NB4 (cell line): ENCODE data around the gene ACSS3.

Experiments
- CTCF ChIP-seq: IDR thresholded peaks from one replicate; pipeline ENCODE4 v1.5.1; 2012; ENCODE audit warnings: low read depth, low read length
- MAX ChIP-seq: IDR thresholded peaks from 2 replicates; pipeline ENCODE4 v1.6.1; 2011; ENCODE audit warnings: low read depth, low read length
- MYC ChIP-seq: IDR thresholded peaks from 2 replicates; pipeline ENCODE4 v1.6.1; 2011; ENCODE audit warnings: low read depth, low read length
- POLR2A ChIP-seq: IDR thresholded peaks from 2 replicates; pipeline ENCODE4 v1.6.1; 2011; ENCODE audit warnings: mild to moderate bottlenecking; ENCODE audit not compliant: insufficient read length; ENCODE audit errors: extremely low read depth

- TF ChIP-seq POLR2A (no peak), CTCF (no peak), MAX (no peak), MYC (no peak)
Measured at GRCh38 chr12:81162391-81163136, 84.7 kb downstream of the ACSS3 start.
